ENCODE measurements around the gene TUT7.

TUT7 gene

DNA sequence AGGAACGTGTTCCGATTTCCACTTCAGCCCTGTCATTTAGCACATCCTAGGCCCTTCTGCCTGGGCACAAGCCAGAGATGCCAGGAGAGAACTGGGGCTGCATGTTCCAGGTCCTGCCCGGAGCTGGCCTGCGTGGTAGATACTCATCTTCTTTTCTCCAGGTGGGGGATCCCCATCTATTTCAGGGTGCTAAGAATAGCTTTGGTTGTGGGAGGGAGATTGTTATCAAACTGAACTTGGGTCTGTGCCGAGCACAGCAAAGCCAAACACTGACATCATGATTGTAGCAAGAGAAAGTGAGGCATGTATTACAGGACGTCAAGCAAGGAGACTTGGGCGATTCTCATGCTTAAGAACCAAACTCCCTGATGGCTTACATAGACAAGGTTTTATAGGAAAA, 113.0 kb downstream of the TUT7 start (continued):
- TF ChIP-seq, protein P1, sequence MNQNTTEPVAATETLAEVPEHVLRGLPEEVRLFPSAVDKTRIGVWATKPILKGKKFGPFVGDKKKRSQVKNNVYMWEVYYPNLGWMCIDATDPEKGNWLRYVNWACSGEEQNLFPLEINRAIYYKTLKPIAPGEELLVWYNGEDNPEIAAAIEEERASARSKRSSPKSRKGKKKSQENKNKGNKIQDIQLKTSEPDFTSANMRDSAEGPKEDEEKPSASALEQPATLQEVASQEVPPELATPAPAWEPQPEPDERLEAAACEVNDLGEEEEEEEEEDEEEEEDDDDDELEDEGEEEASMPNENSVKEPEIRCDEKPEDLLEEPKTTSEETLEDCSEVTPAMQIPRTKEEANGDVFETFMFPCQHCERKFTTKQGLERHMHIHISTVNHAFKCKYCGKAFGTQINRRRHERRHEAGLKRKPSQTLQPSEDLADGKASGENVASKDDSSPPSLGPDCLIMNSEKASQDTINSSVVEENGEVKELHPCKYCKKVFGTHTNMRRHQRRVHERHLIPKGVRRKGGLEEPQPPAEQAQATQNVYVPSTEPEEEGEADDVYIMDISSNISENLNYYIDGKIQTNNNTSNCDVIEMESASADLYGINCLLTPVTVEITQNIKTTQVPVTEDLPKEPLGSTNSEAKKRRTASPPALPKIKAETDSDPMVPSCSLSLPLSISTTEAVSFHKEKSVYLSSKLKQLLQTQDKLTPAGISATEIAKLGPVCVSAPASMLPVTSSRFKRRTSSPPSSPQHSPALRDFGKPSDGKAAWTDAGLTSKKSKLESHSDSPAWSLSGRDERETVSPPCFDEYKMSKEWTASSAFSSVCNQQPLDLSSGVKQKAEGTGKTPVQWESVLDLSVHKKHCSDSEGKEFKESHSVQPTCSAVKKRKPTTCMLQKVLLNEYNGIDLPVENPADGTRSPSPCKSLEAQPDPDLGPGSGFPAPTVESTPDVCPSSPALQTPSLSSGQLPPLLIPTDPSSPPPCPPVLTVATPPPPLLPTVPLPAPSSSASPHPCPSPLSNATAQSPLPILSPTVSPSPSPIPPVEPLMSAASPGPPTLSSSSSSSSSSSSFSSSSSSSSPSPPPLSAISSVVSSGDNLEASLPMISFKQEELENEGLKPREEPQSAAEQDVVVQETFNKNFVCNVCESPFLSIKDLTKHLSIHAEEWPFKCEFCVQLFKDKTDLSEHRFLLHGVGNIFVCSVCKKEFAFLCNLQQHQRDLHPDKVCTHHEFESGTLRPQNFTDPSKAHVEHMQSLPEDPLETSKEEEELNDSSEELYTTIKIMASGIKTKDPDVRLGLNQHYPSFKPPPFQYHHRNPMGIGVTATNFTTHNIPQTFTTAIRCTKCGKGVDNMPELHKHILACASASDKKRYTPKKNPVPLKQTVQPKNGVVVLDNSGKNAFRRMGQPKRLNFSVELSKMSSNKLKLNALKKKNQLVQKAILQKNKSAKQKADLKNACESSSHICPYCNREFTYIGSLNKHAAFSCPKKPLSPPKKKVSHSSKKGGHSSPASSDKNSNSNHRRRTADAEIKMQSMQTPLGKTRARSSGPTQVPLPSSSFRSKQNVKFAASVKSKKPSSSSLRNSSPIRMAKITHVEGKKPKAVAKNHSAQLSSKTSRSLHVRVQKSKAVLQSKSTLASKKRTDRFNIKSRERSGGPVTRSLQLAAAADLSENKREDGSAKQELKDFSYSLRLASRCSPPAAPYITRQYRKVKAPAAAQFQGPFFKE (tag by site-specific recombination; IDR thresholded peaks at IDR 0.05; ENCODE audit: borderline replicate concordance), result no peak
- TF ChIP-seq ZBTB7A (tag by site-specific recombination; IDR thresholded peaks at IDR 0.05; ENCODE audit: low read depth), result no peak
- TF ChIP-seq, protein P2, sequence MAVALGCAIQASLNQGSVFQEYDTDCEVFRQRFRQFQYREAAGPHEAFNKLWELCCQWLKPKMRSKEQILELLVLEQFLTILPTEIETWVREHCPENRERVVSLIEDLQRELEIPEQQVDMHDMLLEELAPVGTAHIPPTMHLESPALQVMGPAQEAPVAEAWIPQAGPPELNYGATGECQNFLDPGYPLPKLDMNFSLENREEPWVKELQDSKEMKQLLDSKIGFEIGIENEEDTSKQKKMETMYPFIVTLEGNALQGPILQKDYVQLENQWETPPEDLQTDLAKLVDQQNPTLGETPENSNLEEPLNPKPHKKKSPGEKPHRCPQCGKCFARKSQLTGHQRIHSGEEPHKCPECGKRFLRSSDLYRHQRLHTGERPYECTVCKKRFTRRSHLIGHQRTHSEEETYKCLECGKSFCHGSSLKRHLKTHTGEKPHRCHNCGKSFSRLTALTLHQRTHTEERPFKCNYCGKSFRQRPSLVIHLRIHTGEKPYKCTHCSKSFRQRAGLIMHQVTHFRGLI (tag by site-specific recombination; IDR thresholded peaks at IDR 0.05), result no peak
- TF ChIP-seq ZNF785 (tag by site-specific recombination; IDR thresholded peaks at IDR 0.05), result no peak
- TF ChIP-seq ZNF585B (tag by site-specific recombination; IDR thresholded peaks at IDR 0.05), result no peak
- TF ChIP-seq ZBTB17 (tag by site-specific recombination; IDR thresholded peaks at IDR 0.05), result no peak
- TF ChIP-seq GLI2 (tag by site-specific recombination; IDR thresholded peaks at IDR 0.05; ENCODE audit: borderline replicate concordance, low read depth), result no peak
- TF ChIP-seq, protein P3, sequence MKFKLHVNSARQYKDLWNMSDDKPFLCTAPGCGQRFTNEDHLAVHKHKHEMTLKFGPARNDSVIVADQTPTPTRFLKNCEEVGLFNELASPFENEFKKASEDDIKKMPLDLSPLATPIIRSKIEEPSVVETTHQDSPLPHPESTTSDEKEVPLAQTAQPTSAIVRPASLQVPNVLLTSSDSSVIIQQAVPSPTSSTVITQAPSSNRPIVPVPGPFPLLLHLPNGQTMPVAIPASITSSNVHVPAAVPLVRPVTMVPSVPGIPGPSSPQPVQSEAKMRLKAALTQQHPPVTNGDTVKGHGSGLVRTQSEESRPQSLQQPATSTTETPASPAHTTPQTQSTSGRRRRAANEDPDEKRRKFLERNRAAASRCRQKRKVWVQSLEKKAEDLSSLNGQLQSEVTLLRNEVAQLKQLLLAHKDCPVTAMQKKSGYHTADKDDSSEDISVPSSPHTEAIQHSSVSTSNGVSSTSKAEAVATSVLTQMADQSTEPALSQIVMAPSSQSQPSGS (tag by site-specific recombination; IDR thresholded peaks at IDR 0.05; ENCODE audit: low read depth), result no peak
- TF ChIP-seq ZSCAN30 (tag by site-specific recombination; IDR thresholded peaks at IDR 0.05), result no peak
- TF ChIP-seq, protein P4, sequence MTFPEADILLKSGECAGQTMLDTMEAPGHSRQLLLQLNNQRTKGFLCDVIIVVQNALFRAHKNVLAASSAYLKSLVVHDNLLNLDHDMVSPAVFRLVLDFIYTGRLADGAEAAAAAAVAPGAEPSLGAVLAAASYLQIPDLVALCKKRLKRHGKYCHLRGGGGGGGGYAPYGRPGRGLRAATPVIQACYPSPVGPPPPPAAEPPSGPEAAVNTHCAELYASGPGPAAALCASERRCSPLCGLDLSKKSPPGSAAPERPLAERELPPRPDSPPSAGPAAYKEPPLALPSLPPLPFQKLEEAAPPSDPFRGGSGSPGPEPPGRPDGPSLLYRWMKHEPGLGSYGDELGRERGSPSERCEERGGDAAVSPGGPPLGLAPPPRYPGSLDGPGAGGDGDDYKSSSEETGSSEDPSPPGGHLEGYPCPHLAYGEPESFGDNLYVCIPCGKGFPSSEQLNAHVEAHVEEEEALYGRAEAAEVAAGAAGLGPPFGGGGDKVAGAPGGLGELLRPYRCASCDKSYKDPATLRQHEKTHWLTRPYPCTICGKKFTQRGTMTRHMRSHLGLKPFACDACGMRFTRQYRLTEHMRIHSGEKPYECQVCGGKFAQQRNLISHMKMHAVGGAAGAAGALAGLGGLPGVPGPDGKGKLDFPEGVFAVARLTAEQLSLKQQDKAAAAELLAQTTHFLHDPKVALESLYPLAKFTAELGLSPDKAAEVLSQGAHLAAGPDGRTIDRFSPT (tag by site-specific recombination; IDR thresholded peaks at IDR 0.05), result no peak
- TF ChIP-seq ZNF837 (tag by site-specific recombination; IDR thresholded peaks at IDR 0.05), result no peak
- TF ChIP-seq, protein P5, sequence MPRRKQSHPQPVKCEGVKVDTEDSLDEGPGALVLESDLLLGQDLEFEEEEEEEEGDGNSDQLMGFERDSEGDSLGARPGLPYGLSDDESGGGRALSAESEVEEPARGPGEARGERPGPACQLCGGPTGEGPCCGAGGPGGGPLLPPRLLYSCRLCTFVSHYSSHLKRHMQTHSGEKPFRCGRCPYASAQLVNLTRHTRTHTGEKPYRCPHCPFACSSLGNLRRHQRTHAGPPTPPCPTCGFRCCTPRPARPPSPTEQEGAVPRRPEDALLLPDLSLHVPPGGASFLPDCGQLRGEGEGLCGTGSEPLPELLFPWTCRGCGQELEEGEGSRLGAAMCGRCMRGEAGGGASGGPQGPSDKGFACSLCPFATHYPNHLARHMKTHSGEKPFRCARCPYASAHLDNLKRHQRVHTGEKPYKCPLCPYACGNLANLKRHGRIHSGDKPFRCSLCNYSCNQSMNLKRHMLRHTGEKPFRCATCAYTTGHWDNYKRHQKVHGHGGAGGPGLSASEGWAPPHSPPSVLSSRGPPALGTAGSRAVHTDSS (tag by site-specific recombination; IDR thresholded peaks at IDR 0.05), result no peak
